Astrocyte (in vitro differentiated cells and primary cell): Measurements from ENCODE around the gene AP3S1.

ENCODE experiments used
- CTCF ChIP-seq: IDR thresholded peaks from 2 replicates; pipeline ENCODE4 v1.5.1; 2011; ENCODE audit warnings: low read depth, mild to moderate bottlenecking, inconsistent platforms, low read length, moderate library complexity; ENCODE audit not compliant: insufficient read depth
- EZH2 ChIP-seq: IDR thresholded peaks from 2 replicates; pipeline ENCODE4 v1.6.1; 2012; ENCODE audit warnings: mild to moderate bottlenecking, low read length, inconsistent platforms; ENCODE audit not compliant: insufficient read depth

GRCh38 chr5:115850744-115851416, 9.1 kb downstream of the AP3S1 start:
- no peak for TF ChIP-seq CTCF
- no peak for TF ChIP-seq EZH2
